DND-41 (cell line): Measurements from ENCODE around the gene PIF1.

Experiments
- ATAC-seq: fragments of 200-7000 bp; cut with Tn5 transposase; 3 replicates; pipeline ENCODE4 v1.9.1; 2021; ENCODE audit warnings: low read depth; ENCODE audit not compliant: insufficient read depth
- DNase-seq: peaks from one replicate; pipeline ENCODE4 v3.0.0-alpha.2; 2020
- H2AFZ ChIP-seq: 2 replicates; pipeline ENCODE4 v1.6.0; 2012; ENCODE audit warnings: low read depth, low read length
- H3K27ac ChIP-seq: 2 replicates; pipeline ENCODE4 v1.5.1; 2012; ENCODE audit warnings: low read length, inconsistent platforms
- H3K27me3 ChIP-seq: fragments of 200-600 bp; sonication (generic); 2 replicates; pipeline ENCODE4 v1.6.0; 2012; ENCODE audit warnings: low read length, mild to moderate bottlenecking, inconsistent platforms; ENCODE audit not compliant: insufficient read depth, poor library complexity
- H3K36me3 ChIP-seq: 2 replicates; pipeline ENCODE4 v1.5.1; 2012; ENCODE audit warnings: low read length, inconsistent platforms; ENCODE audit not compliant: insufficient read depth
- H3K4me1 ChIP-seq: 2 replicates; pipeline ENCODE4 v1.5.1; 2012; ENCODE audit warnings: mild to moderate bottlenecking, low read length; ENCODE audit not compliant: insufficient read depth
- H3K4me2 ChIP-seq: 2 replicates; pipeline ENCODE4 v1.6.0; 2012; ENCODE audit warnings: mild to moderate bottlenecking, moderate library complexity, low read length, inconsistent platforms; ENCODE audit not compliant: insufficient read depth
- H3K4me3 ChIP-seq, 2 experiments: fragments of 200-600 bp in 1 of 2; shearing (Covaris generic) in 1 of 2; 2 replicates each; pipeline ENCODE4 v1.5.1; 2012 to 2016; ENCODE audit warnings: inconsistent platforms in 2 of 2, low read length in 2 of 2, mild to moderate bottlenecking in 2 of 2, low read depth in 1 of 2, moderate library complexity in 1 of 2
- H3K79me2 ChIP-seq: 2 replicates; pipeline ENCODE4 v1.6.0; 2012; ENCODE audit warnings: low read length, inconsistent platforms; ENCODE audit not compliant: insufficient read depth
- H3K9ac ChIP-seq: 2 replicates; pipeline ENCODE4 v1.6.0; 2012; ENCODE audit warnings: low read depth, mild to moderate bottlenecking, inconsistent platforms, low read length, moderate library complexity
- H3K9me3 ChIP-seq: 2 replicates; pipeline ENCODE4 v1.5.1; 2012; ENCODE audit warnings: low read length, moderate library complexity, mild to moderate bottlenecking, inconsistent platforms; ENCODE audit not compliant: insufficient read depth, severe bottlenecking
- H4K20me1 ChIP-seq: 2 replicates; pipeline ENCODE4 v1.6.0; 2012; ENCODE audit warnings: low read length; ENCODE audit not compliant: insufficient read depth
- CTCF ChIP-seq: IDR thresholded peaks from 2 replicates; pipeline ENCODE4 v1.5.1; 2012; ENCODE audit warnings: borderline replicate concordance, low read length, moderate library complexity, mild to moderate bottlenecking; ENCODE audit not compliant: poor library complexity, severe bottlenecking; ENCODE audit errors: extremely low read depth
- EZH2 ChIP-seq: IDR thresholded peaks from 3 replicates; pipeline ENCODE4 v1.6.1; 2012; ENCODE audit warnings: borderline replicate concordance, low read depth, mild to moderate bottlenecking, moderate library complexity, low read length, inconsistent platforms; ENCODE audit not compliant: severe bottlenecking

The PIF1 gene

GRCh38 chr15:64810497-64811326, 14.7 kb downstream of the PIF1 start:
- DNase-seq (no peak), ATAC-seq (no peak)
- no peaks in the 10 kb centered on the region for H3K27me3 ChIP-seq
- H3K4me1 ChIP-seq: no peaks in the 10 kb centered on the region
- TF ChIP-seq EZH2: no peak
- TF ChIP-seq CTCF: no peak
- H3K27ac ChIP-seq: no peak overlapping the region
- no peaks in the 10 kb centered on the region for H3K79me2 ChIP-seq
- no peaks in the 10 kb centered on the region for H3K9me3 ChIP-seq
- no peaks in the 10 kb centered on the region for H3K36me3 ChIP-seq
- H4K20me1 ChIP-seq: no peaks in the 10 kb centered on the region
- no peak overlapping the region for H2AFZ ChIP-seq
- no peak overlapping the region for H3K4me3 ChIP-seq
- no peak overlapping the region for H3K9ac ChIP-seq
- H3K4me2 ChIP-seq: no peak overlapping the region

- Histone ChIP-seq H3K27ac (no peak overlapping the region), H3K4me2 (no peak overlapping the region), H3K36me3 (no peaks in the 10 kb centered on the region), H3K27me3 (no peaks in the 10 kb centered on the region), H3K9ac (no peak overlapping the region), H3K9me3 (no peaks in the 10 kb centered on the region), H3K4me1 (no peaks in the 10 kb centered on the region), H2AFZ (no peak overlapping the region), H3K79me2 (no peaks in the 10 kb centered on the region), H4K20me1 (no peaks in the 10 kb centered on the region), H3K4me3 (no peak overlapping the region)
- DNase-seq (peak; percentile 72), ATAC-seq (peak; percentile 91)
- TF ChIP-seq CTCF: peak; percentile 93
- no peak for TF ChIP-seq EZH2
Measured at GRCh38 chr15:64809649-64810496, 15.6 kb downstream of the PIF1 start.

- no peaks in the 10 kb centered on the region for H4K20me1 ChIP-seq
- no peak overlapping the region for H3K4me2 ChIP-seq
- no peak for DNase-seq
- H3K9me3 ChIP-seq: no peaks in the 10 kb centered on the region
- H3K4me3 ChIP-seq: no peak overlapping the region
- H3K27ac ChIP-seq: no peak overlapping the region
- H2AFZ ChIP-seq: no peak overlapping the region
- ATAC-seq: no peak
- H3K9ac ChIP-seq: no peak overlapping the region
- H3K4me1 ChIP-seq: no peaks in the 10 kb centered on the region
- no peaks in the 10 kb centered on the region for H3K27me3 ChIP-seq
- no peaks in the 10 kb centered on the region for H3K36me3 ChIP-seq
- TF ChIP-seq EZH2: no peak
- TF ChIP-seq CTCF: no peak
- H3K79me2 ChIP-seq: no peaks in the 10 kb centered on the region
Measured at GRCh38 chr15:64808785-64809453, 16.5 kb downstream of the PIF1 start.
